NCI-H187 (cell line): ENCODE data around the gene TSHZ2.

Experiments used
- DNase-seq, 2 experiments: peaks; one replicate each; lab custom pipeline; 2025; lab: John Stamatoyannopoulos, UW

Gene TSHZ2

GRCh38 chr20:53247468-53248103 is 275.4 kb downstream of the TSHZ2 start:
- no peak for DNase-seq

DNA sequence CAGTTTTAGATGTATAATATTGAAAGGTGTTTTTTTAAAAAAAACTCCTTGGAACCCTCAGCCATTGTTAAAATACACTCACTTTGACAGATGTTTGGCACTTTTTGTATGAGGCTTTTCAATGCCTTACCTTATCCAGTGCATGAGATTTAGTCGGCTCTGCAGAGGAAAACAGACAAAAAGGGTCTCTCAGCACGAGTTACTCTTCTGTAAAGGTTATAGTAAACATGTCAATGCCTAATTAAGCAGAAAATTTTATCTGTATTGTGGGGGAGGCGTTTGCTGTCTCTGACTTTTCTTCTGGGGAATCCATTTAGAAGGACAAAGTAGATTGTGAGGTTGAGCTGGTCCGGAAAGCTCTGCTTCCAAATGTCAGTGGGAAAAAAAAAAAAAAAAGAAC is 278.3 kb downstream of the TSHZ2 start:
- no peak for DNase-seq

DNA sequence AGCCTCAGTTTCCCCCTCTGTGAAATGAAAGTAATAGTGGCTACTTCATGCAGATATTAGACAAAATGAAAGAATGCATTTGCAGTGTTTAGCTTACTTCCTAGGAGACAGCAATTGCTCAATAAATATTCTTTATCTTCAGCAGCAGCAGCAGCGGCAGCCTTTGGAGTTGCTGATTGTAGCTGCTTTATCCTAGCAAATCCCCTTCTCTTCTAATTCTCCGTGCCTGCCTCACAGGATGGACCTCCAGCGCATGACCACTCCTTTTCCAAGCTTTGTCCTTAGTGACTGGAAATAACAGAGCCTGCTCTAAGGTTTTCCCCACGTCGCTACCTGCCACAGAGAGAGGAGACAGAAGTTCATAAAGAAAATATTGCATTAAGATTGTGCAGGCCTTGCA is 279.8 kb downstream of the TSHZ2 start:
- DNase-seq: no peak

DNA sequence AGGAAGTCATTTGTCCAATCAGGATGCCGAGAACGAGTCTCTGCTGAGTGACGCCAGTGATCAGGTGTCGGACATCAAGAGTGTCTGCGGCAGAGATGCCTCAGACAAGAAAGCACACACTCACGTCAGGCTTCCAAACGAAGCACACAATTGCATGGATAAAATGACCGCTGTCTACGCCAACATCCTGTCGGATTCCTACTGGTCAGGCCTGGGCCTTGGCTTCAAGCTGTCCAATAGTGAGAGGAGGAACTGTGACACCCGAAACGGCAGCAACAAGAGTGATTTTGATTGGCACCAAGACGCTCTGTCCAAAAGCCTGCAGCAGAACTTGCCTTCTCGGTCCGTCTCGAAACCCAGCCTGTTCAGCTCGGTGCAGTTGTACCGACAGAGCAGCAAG is 281.5 kb downstream of the TSHZ2 start:
- no peak for DNase-seq

- no peak for DNase-seq
Observed at GRCh38 chr20:53255102-53255710, 283.0 kb downstream of the TSHZ2 start.

GRCh38 chr20:53258741-53259140 is 286.6 kb downstream of the TSHZ2 start:
- DNase-seq: no peak

DNA sequence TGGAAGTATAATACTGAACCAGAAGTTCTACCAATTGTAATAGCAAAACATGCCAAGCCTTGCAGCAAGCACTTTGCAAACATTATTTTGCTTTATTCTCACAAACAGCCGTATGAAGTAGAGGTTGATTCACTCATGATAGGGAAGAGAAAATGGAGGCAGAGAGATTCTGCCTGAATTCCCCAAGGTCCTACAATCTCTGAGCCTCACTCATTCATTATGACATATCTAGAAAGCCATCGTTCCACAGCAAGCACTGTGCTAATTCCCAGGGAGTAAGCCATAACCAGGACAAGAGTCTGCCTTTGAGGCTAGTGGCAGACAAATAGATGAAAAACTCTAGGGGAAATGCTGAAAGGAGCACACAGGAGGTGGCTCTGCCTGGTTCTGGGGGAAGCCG is 288.0 kb downstream of the TSHZ2 start:
- no peak for DNase-seq

DNA sequence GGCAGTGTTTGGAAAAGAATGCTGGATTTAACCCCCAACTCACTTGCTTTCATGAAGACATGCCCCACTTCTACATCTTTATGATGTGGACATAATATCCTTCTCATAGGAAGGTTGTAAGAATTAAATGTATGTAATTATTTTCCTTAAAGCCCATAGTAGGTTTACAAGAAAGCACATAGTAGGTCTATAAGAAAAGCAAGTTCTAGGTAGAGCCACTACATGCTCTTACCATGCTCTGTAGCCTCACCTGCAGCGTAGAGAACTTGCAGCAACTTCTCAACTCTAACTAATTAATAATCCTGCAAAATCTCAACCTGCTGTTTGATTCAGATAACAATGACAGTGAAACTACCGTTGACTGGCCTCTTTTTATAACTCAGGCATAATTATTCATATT is 288.4 kb downstream of the TSHZ2 start:
- DNase-seq: no peak

- DNase-seq: no peak
Observed at GRCh38 chr20:53262365-53262764, 290.2 kb downstream of the TSHZ2 start.

GRCh38 chr20:53263554-53264438 is 291.6 kb downstream of the TSHZ2 start:
- DNase-seq: no peak

DNA sequence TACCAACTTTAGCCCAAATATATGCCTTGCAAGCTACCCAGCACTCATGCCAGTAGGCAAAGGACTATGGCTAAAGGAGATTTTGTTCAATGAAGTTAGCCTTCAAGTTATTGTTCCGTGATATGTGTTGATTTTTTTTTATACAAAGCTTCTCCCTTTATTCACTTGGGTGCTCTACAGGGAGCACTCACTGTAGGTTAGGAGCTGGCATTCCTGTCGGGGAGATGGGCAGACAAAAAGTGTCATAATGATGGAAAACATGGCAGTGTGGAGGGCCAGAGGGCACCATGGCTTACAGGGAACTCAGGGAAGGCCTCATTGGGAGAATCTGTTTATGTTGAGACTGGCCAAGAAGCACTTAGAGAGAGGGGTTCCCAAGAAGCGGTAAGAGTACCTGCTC is 292.4 kb downstream of the TSHZ2 start:
- no peak for DNase-seq

DNA sequence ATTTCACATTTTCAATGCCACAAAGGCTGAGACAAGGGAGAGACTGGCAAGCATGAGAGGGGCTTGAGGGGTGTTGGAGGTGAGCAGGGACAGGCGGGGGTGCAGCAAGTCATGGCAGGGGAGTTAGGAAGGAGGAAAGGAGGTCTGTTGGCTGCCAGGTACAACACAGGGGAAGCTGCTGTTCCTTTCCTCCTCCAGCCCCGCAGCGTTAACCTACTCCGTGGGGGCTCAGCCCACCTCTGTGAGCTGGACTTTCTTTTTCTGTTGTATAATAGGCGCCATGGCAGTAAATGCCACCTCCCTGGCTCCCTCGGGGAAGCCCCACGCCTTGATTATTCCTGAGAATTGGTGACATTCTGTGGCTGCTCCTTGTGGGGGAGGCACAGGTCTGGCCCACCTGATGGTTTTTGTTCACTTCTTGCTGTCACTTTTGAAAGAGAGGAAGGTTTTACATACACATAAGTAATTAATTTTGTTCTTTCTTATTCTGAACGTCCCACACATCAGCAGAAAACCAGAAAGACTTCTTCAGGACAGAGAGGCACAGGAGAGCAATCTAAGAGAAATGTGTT is 293.2 kb downstream of the TSHZ2 start:
- DNase-seq: no peak

DNA sequence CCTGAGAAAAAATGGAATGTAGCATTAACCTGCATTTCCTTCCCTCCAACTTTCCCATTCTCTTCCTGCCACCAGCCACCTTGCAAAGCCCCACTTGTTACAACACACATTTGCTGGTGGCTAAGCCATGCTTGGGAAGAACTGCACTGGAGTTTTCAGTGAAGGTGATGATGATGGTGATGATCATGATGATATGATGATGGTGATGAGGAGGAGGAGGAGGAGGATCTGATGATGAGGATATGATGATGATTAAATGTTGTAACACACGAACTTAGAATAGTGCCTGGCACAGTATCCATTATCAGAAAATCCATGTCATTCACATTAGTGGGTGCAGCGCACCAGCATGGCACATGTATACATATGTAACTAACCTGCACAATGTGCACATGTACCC is 297.2 kb downstream of the TSHZ2 start:
- no peak for DNase-seq

- no peak for DNase-seq
Observed at GRCh38 chr20:53270792-53271375, 298.7 kb downstream of the TSHZ2 start.

DNA sequence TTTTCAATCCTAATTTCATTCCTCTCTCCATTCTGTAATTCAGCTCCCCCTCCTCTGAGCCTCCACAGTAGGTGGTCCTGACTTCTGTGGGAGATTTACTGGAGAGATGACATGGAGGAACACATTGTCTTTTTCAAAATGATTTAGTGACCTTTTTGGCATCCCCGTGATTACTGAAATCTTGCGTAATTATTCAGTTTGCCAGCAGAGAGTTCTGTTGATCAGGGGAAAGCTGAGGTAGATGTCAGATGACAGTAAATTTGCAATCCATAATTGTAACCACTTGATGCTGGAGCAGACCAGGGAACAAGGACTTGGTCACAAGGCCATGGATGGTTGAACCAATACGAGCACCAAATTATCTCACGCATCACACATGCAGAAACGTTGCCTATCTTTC is 302.2 kb downstream of the TSHZ2 start:
- no peak for DNase-seq

GRCh38 chr20:53274807-53275206 is 302.6 kb downstream of the TSHZ2 start:
- DNase-seq: no peak

GRCh38 chr20:53276143-53276542 is 304.0 kb downstream of the TSHZ2 start:
- DNase-seq: no peak

DNA sequence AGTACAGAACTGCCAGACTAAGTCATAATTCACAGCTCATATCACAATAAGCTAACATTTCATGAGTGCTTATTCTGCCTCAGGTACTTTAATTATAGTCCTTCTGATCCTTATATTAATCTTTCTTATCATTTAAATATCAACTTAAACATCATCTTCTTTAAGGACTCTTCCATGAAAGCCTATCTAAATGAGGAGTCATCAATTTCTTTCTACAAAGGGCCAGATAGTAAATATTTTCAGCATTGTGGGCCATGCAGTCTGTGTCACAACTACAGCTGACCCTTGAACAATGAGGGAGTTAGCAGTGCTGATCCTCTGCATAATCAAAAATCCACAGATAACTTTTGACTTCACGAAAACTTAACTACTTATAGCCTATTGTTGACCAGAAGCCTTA is 306.4 kb downstream of the TSHZ2 start:
- DNase-seq: no peak

- no peak for DNase-seq
Observed at GRCh38 chr20:53279735-53280134, 307.6 kb downstream of the TSHZ2 start.

DNA sequence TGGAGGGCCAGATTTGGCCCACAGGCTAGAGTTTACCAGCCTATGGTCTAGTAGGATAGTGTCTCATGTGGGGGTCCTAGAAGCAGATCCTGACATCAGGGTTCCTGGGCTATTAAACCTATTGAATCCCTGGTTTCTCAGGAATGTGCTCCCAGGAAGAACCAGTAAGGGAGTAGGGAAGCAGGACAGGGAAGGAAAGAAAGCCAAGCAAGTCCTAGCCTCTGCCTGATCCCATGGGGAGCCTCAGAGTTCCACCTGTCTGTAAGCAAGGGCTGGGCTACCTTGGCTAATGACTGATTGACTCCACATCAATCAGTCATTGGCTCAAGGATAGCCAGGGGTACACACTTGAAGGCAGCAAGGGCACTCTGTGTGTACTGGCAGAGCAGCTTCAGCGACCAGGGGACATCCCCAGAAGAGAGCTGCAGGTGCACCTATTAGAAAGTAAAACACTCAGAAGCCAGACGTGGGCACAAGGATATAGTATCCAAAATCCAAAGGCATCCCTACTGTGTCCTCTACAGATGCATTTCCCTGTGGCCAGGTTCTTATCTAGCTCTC is 309.5 kb downstream of the TSHZ2 start:
- DNase-seq: no peak

DNA sequence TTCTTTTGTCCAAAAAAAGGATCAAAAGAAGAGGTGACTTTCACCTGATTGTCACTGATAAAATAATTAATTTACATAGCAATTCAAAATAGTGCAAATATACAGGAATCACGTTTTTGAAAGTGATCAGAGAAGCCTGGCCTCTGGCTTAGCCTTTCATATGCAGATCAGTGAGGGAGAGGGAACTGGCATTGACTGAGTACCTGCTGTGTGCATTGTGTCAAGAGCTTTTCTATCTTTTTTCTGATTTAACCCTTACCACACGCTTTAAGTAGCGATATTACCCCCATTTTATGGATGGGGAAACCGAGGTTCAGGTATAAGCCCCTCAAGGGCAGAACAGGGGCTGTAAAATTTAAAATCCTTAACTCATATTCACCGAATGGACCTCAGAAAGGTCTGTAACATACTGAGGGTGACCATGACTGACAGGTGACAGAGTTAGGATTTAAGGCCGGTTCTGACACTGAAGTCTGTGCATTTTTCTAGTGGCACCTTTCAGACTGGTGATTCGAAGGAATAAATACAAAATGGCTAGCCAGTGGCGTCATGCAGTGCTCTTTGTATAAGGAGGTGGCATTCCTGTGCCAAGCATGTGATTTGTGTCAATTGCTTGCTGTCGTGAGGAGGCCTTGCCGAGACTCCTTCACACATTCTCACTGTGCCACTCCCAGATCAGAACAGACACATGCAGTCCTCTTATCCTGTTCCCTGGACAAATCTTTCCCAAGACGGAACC is 310.2 kb downstream of the TSHZ2 start:
- no peak for DNase-seq
